Occipital lobe (tissue), 2 donors: ENCODE results near the gene APLN. TPM values are rescaled to one million over a fixed set of nuclear protein-coding genes. Genes with fewer than 3 reads are reported as not detected.

Experiments used
- DNase-seq: peaks from one replicate; lab custom pipeline; 2025; lab: John Stamatoyannopoulos, UW
- total RNA-seq: library from RNA; depleted of rRNA; stranded (reverse); fragments of >200 nt; gene quantifications from one replicate; pipeline ENCODE4 v1.2.3, GENCODE V29; 2014

Gene APLN
- total RNA-seq, 1 donor from 2014 or later, result 2.7 TPM

DNA sequence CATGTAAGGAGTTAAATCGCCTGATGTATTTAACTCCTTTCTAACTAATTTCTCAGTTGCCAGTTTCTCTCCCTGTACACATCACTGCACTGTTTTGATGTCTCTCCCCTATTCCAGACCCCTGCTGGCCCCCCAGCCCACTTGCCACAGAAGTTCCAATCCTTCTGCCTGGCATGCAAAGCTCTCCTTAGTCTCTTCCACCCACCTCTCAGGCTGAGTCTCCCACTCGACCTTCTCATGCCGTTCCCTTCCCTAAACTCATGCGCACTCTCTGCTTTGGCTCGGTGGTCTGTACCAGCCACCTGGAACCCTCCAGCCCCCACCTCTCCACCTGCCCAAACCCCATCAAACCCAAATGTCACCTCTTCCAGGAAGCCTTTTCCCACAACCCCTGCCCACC lies 56.9 kb downstream of the APLN start:
- DNase-seq, result no peak

- no peak for DNase-seq
These were observed 58.7 kb downstream of the APLN start for GRCh38 chrX:129596077-129596476.

Other genes starting within 250 kb of the APLN start
- gene SMARCA1, start 131.5 kb downstream of the APLN start, total RNA-seq, result 78.0 TPM
- 33.4 TPM for gene OCRL, start 114.7 kb downstream of the APLN start, total RNA-seq
- 0.31 TPM for gene XPNPEP2, start 84.0 kb upstream of the APLN start, total RNA-seq
- gene SASH3, start 125.0 kb upstream of the APLN start, total RNA-seq, result 0.62 TPM
- gene ZDHHC9, start 188.9 kb upstream of the APLN start, total RNA-seq, result 28.1 TPM